H54 (cell line): ENCODE data around the gene ICAM1.
A peak's percentile ranks its signal among the peaks of the same experiment; 100 is the strongest.
"Not testable (repeated sequence)": the region's sequence is repeated elsewhere in the genome, so short reads cannot be mapped to it uniquely, and the experiment has no call there.

Source experiments
- DNase-seq: peaks from one replicate; pipeline ENCODE4 v3.0.0; 2011; ENCODE audit warnings: low spot score, mixed read lengths; ENCODE audit not compliant: insufficient read length
- FAIRE-seq: peaks from 3 replicates; lab custom pipeline; 2011; peaks lifted over from hg19 to GRCh38; lab: Jason Lieb, UNC
- POLR2A ChIP-seq: IDR thresholded peaks from 2 replicates; pipeline ENCODE4 v1.6.1; 2011; ENCODE audit warnings: low read depth, mild to moderate bottlenecking, low read length

Gene ICAM1

DNA sequence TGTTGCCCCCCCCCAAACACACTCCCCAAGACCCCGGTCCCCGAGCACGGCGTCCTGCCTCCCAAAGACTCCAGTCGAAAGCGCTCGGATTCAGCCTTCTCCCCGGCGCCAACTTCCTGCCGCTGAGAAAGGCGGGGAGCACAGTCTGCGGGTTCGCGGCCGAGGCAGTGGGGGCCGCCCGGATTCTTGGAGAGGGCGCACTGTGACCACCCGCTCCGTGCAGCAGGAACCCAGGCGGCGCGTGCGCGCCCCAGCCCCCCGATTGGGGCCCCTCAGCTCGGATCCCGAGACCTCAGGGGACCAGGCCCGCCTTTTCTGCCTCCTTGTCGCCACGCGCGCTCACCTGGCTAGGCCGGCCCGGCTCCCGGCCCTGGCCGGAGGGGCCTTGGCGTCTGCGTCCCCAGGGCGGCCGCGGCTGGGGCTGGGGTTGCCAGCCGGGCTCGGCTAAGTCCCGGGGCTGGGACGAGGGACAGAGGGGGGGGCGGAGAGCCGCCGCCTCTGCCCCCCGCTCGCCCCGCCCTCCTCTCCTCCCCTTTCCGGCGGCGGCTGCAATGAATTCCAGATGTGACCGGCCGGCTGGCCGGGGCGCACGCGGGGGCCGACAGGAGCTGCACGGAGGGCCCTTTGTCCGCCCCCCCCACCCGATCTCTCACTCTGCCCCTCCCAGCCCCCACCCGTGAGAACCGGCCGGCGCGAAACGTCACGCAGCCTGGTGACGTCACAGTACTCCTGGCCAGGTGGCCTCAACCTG, 39.9 kb upstream of the ICAM1 start, which contains the start of gene S1PR2:
TSS of gene S1PR2 (minus strand) at position 471 of the 751 bp plus-strand sequence. CDS start 6,426 bp downstream, outside the sequence.
- peak; percentile 82 for DNase-seq
- 0 out of 2 replicates have a peak, but pooled peaks have one; percentile 33 for TF ChIP-seq POLR2A
- FAIRE-seq: no peak

DNA sequence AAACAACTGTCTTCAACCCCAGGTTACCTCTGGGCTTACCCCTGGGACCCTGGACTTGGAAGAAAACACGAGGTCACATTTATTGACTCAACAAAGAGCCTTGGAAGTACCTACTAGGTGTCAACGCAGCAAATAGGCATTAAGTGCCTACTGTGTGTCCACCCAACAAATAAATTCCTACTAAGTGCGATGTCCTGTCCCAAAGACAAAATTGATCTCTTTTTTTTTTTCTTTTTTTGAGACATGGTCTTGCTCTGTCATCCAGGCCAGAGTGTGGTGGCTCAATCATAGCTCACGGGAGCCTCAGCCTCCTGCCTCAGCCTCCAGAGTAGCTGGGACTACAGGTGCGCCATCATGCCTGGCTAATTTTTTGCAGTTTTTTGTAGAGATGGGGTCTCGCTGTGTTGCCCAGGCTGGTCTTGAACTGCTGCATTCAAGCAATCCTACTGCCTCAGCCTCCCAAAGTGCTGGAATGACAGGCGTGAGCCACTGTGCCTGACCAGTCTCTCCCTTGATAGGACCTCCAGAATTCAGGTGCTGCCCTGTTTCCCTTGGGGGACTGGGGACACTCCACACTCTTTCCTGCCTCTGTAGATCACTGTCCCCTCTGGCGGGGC, 39.2 kb upstream of the ICAM1 start:
- no peak for FAIRE-seq

DNA sequence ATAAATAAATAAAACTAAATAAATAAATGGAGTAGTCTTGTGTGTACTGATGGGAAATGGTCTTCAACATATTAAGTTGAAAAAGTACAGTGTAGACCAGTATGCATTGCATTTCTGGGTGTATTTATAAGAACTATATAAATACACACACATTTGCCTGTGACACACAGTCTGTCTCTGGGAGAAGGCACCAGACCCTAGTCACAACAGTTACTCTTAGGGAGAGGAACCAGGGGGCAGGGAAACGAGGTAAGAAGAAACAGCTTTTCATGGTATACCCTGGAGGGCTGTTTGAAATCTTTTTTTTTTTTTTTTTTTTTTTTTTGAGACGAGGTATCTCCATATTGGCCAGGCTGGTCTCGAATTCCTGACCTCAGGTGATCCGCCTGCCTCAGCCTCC, 37.0 kb upstream of the ICAM1 start:
- DNase-seq (no peak), FAIRE-seq (no peak)
- no peak for TF ChIP-seq POLR2A

More for the DNA sequence above, 39.2 kb upstream of the ICAM1 start:
- no peak for TF ChIP-seq POLR2A
- no peak for DNase-seq

DNA sequence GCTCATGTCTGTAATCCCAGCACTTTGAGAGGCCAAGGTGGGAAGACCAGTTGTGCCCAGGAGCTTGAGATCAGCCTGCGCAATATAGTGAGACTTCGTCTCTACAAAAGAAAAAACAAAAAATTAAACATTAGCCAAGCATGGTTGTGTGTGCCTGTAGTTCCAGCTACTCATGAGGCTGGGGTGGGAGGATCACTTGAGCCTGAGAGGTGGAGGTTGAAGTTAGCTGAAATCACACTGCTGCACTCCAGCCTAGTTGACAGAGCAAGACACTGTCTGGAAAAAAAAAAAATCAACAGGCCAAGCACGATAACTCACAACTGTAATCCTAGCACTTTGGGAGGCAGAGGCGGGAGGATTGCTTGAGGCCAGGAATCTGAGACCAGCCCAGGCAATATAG, 35.9 kb upstream of the ICAM1 start:
- no peak for FAIRE-seq
- no peak for TF ChIP-seq POLR2A
- DNase-seq: no peak

DNA sequence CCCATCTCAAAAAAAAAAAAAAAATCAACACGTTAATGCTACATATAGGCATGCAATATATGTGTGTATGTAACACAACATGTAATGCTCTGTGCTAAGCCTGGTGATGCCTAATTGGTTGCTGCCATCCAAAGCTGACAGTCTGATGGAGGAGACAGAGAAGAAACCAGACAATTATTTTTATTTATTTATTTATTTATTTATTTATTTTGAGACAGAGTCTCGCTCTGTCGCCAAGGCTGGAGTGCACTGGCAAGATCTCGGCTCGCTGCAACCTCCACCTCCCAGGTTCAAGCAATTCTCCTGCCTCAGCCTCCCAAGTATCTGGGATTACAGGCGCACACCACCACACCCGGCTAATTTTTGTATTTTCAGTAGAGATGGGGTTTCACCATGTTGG, 35.5 kb upstream of the ICAM1 start:
- DNase-seq, FAIRE-seq: not testable (repeated sequence)

DNA sequence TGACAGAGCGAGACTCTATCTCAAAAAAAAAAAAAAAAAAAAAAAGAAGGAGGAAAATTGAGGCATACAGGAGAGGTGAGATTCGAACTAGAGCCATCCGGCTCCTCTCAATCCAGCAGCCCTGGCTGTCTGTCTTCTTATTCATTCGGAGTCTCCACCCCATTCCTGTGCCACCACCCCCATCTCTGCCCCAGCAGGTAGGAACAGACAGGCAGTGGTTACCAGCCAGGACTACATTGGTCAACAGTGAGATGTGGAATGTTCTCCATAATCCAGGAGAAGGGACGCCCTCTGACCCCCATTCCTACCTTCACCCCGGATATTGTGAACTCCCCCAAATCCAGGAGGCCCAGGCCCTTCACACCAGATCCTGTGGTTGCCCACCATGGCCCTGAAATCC, 33.2 kb upstream of the ICAM1 start:
- TF ChIP-seq POLR2A: no peak
- FAIRE-seq (no peak), DNase-seq (no peak)

DNA sequence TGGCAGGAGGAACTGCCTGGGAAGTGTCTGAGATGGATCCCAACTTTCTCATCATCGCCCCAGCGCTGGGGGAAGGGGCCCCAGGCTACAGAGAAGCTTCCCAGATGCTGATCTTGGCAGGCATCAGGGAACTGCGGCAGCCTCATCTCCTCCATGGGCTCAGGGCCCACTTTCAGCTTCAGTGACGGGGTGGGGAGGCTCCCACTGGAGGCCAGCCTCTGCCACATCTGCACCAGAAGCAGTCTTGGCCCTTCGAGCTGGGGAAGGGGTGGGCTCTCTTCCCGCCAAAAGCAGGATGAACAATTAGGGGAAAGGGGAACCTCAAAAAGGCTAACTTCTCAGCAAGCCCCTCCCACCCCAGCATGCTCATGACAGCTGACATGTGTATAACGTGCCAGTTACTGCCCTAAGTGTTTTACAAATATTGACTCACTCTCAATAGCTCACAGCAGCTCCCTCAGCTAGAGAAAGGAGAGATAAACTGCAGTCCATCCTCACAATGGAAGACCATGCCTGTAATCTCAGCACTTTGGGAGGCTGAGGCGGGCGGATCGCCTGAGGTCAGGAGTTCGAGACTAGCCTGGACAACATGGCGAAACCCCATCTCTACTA, 32.6 kb upstream of the ICAM1 start:
- no peak for FAIRE-seq
- TF ChIP-seq POLR2A: no peak
- peak; percentile 45 for DNase-seq

DNA sequence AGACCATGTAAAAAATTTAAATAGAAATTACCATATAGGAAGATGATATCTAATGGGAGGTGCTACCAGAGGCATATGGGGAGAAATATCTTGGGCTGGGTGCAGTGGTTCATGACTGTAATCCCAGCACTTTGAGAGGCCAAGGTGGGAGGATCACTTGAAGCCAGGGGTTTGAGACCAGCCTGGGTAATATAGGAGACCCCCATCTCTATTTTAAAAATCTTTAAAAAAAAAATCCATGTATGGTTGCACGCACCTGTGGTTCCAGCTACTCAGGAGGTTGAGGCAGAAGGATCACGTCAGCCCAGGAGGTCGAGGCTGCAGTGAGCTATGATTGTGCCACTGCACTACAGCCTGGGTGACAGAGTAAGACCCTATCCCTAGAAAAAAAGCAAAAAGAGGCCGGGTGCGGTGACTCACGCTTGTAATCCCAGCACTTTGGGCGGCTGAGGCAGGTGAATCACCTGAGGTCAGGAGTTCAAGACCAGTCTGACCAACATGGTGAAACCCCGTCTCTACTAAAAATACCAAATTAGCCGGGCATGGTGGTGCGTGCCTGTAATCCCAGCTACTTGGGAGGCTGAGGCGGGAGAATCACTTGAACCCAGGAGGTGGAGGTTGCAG, 29.0 kb upstream of the ICAM1 start:
- DNase-seq, FAIRE-seq: not testable (repeated sequence)

DNA sequence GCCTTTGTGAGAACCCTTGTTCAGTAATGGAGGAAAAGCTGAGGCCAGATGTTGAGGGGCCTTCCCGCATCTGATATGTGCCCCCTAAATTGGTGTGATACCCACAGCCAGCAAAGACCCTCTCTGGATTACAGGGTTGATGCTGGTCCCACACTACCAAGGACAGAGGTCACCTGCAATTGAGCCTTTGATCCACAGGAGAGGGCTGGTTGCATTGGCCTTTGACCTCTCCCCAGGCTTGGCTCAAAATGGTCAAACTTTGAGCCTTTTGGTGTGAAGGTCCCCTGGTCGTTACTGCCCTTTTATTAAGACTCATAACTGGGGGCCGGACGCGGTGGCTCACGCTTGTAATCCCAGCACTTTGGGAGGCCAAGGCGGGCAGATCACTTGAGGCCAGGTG, 27.3 kb upstream of the ICAM1 start:
- TF ChIP-seq POLR2A: no peak
- FAIRE-seq (no peak), DNase-seq (no peak)

DNA sequence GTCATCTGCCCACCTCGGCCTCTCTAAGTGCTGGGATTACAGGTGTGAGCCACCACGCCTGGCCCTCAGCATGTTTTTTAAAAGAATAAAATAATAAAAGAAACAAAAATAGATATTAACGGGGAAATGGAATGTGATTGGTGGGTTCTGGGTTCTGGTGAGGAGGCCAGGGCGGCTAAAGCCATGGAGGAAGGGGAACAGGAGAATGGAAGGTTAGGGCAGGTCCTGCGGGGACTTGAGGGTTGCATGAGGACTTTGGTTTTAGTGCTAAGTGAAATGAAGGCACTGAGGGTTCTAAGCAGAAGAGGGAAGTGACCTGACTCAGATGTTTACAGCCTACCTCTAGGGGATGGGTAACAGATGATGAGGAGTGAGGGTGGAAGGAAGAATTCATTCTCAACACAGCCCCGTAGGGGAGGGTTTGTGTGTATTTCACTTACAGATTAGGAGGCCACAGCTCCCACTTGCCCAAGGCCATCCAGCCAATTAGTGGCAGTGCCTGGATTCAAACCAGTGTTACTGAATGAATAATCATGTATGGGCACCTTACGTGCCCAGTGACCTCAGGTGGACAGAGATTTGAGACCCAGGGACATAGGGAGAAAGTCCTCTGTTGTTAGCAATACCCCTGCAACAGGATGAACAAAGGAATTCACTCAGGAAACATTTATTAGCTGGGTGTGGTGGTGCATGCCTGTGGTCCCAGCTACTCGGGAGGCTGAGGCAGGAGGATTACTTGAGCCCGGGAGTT, 25.6 kb upstream of the ICAM1 start:
- TF ChIP-seq POLR2A: no peak
- DNase-seq: no peak
- FAIRE-seq: no peak

DNA sequence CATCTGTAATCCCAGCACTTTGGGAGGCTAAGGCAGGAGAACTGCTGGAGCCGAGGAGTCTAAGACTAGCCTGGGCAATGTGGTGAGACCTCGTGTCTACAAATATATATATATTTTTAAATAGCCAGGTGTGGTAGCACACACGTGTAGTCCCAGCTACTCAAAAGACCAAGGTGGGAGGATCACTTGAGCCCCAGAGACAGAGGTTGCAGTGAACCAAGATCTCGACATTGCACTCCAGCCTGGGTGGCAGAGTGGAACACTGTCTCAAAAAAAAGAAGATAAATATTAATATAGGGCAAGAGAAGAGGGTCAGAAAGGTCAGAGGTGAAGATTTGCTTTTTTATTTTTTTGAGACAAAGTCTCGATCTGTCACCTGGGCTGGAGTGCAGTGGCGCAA, 24.4 kb upstream of the ICAM1 start:
- FAIRE-seq (no peak), DNase-seq (no peak)
- TF ChIP-seq POLR2A: no peak

DNA sequence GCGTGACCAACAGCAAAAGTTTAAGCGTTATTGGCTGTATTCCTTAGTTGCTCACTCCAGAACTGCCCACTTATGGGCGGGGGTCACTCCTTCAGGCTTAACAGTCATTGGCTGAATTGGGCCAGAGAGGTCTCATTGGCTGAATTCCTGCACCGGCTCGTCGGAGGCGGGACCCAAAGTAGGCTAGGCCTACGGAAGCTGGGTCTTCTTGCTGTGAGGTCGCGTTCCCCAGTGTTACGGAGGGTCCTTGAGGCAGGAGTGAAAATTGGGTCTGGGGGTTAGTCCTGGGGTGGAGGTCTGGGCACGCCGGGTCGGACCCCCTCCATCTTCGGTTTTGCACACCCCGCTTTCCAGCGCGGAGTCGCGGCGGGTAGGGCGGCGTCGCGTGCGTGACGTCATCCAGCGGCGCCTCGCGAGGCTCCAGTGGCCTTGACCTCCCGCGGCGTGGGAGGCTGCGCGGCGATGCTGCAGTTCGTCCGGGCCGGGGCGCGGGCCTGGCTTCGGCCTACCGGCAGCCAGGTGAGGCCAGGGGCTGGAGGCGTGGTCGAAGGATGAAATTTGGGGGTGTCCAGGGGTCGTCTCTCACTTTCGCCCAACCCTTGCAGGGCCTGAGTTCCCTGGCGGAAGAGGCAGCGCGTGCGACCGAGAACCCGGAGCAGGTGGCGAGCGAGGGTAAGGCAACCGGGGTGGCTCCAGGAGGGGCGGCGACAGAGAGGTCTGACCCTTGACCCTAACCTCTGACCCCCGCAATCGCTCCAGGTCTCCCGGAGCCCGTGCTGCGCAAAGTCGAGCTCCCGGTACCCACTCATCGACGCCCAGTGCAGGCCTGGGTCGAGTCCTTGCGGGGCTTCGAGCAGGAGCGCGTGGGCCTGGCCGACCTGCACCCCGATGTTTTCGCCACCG, 18.9 kb upstream of the ICAM1 start, which contains the start of gene MRPL4:
TSS of gene MRPL4 (plus strand) at position 423 of the 903 bp plus-strand sequence. CDS start at position 463, 40 bp downstream.
- TF ChIP-seq POLR2A: peak; percentile 86
- DNase-seq (peak; percentile 84), FAIRE-seq (peak; percentile 82)

DNA sequence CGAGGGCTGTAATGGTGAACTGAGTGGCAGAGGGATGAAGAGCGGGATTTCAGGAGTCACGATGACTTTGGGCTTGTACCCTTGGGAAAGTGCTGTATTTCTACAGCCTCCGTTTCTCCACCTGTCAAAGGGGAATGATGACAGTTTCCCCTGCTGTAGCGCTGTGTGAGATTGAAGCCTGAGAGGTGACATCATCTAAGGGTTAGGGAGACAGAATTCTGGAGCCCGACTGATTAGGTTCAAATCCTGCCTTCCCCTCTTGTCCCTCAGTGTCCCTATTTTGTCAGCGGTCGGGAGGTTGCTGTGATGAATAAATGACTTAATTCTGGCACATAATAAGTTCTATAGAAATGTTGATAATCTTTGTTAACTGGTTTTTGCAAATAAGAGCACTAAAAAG, 18.2 kb upstream of the ICAM1 start:
- DNase-seq: no peak
- no peak for FAIRE-seq
- no peak for TF ChIP-seq POLR2A
